Left renal cortex interstitium (tissue), 4 donors: ENCODE results near the gene CPLX4. TPM values are rescaled to one million over a fixed set of nuclear protein-coding genes. Genes with fewer than 3 reads are reported as not detected.
A peak's percentile ranks its signal among the peaks of the same experiment; 100 is the strongest.

Source experiments
- DNase-seq, 4 donors: peaks; one replicate each; pipeline ENCODE4 v3.0.0-alpha.2; 2013; ENCODE audit warnings: low read depth in 4 of 4, low spot score in 2 of 4, missing footprints in 1 of 4
- polyA plus RNA-seq, 4 donors: library from polyadenylated mRNA; unstranded; fragments of 120-200 nt; gene quantifications; one replicate each; pipeline ENCODE4 v1.2.1, GENCODE V29; 2013; ENCODE audit not compliant: insufficient read length in 4 of 4

The CPLX4 gene, protein sequence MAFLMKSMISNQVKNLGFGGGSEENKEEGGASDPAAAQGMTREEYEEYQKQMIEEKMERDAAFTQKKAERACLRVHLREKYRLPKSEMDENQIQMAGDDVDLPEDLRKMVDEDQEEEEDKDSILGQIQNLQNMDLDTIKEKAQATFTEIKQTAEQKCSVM
- polyA plus RNA-seq: under 1 TPM; 0.13 to 0.24 (median 0.17) TPM

DNA sequence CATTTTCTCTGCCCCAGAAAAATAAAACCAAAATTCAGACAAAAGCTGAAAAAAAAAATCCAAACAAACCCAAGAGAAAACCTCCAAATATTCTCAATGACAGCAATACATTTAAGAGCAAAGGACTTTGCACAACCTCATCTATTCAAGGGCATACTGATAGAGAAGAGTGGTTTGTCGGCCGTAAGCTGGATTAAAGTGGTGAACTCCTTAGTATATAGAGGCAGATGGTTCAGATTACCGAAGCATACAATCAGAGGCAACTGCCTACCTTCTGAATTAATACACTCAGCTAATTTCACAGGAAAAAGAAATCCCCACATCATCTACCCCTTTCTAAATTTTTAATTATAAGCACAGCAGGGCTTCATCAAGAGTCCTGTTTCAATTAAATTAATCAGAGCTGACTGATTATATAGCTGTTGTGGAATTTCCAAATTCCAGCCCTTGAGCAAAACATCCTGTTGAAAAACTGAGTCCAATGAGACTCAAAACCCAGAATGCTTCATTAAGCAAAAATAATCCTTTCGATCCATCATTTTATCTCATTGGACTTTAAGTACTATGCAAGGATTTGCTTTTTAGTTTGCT is at the start of gene CPLX4:
TSS of gene CPLX4 (minus strand) at position 190 of the 591 bp plus-strand sequence. CDS start at position 3, 187 bp downstream.
- no peak for DNase-seq

DNA sequence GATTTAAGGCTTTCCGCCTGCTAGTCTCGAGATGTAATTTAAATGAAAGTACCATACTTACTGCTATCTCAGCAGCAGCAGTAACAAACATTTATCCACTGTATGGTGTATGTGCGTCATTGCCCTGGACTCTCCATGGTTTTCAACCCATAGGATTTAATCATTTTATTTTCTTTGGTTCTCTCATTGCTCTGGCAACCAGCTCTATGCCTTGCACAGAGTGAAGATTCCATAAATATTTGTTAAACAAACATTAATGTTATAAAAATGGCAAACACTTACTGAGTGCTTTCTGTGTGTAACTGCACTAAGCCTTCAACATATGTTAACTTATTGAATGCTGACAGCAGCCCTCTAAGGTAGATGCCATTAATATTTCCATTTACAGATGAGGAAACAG is 41.9 kb upstream of the CPLX4 start:
- DNase-seq: no peak

DNA sequence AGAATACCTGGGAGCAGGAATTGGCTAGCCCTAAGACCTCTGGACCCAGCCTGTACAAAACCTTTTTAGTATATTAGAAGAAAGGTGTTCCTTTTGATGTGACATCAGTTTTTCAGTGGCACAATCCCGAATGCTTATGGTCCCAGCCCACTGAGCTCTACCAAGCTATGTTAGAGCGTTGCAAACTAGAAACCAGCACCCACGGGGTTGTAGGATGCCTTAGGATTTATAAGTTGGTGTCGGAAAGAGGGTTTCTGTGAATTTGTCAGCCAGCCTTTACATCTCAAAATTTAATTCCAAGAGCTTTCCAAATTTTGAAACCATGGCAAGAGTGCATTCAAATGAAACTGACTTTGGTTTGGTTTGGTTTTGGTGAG is 41.1 kb upstream of the CPLX4 start:
- peak in 1 of 4 donors; percentile 17 for DNase-seq

DNA sequence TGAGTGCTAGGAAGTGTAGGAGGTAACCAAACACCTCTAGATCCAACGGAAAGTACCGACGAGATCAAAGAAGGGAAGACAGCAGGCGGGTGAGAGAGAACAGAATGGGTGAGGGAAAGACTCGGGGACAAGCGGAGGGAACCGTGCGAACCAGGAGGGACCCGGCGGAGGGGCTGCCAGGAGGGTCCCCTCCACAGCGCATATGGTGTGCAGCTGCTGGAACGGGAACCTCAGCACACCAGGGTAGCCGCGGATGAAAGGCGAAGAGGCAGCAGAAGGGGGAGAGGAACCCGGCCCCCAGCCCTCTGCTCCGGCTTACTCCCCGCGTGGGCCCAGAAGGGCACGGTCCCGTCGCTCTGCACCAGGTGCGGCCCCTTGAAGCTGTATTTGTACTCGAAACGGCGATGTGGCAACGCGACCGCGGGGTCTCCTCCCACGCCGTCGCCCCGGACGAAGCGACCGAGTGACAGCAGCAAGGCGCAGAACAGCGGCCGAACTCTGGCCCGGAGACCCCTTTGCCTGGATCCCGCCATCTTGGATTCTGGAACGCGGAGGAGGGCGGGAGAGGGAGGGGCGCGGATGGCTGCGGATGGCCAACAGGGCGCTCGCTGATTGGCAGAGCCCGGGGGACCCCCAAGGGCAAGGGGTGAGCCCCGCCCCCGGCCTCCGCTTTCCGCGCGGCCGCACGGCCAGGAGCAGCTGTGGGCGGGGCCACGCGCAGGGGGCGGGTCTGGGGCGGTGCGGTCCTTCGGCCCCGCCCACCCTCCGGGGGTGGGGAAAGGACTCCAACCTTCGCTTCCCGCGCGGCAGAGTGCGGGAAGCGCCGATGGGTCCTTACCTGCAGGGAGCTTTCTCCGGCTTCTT is 40.5 kb upstream of the CPLX4 start, which contains the start of gene LMAN1:
TSS of gene LMAN1 (minus strand) at position 554 of the 864 bp plus-strand sequence. CDS start at position 533, 21 bp downstream.
- DNase-seq: peak; percentile 70 to 89 (median 86)

DNA sequence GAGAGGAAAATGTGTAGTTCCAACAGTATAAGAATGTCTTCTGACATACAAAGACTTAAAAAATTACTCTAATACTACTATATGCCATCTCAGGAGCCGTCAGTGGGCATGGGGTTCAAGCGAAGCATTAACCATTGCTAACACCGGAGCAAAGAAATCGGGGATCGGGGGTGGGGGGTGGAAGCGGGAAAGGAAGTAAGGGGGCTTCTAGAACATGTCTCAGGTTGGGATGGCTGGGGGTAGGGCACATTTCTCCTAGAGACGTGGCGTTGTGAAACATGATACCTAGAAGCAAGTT is 39.9 kb upstream of the CPLX4 start:
- peak in 1 of 4 donors; percentile 69 for DNase-seq

DNA sequence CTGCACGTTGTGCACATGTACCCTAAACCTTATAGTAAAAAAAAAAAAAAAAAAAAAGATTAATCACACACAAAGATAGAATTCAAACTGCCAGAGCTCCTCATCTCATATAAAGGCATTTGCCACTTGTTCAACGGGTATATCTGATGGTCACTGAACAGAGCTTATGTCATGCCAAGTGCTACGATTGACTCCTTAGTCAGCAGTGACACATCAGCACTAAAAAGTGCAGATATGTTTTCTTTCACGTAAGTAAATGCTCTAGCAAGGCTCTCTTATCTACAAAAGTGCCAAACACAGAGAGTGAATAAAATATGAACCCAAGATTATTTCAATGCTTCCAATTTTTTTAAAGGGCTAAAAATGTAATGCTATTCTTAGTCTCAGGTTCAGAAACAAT is 39.5 kb upstream of the CPLX4 start:
- peak in 1 of 4 donors; percentile 19 for DNase-seq

DNA sequence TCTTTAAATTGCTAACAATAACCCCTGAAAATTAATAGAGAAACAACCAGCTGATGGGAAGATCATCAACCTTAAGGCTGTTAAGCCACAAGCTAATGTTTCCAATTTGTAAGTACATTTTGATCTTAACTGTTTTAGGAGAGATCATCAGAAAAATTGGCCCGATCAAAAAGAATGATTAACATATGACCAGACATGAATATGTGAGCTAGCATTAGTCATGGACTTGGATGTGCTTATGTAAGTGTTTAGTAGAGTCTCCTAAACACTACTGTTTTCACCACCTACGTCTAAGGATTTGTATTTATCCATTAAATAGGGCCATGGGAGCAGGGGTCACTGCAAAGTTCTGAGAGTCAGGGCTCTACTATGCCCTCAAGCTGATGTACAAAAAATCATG is 36.3 kb upstream of the CPLX4 start:
- no peak for DNase-seq

DNA sequence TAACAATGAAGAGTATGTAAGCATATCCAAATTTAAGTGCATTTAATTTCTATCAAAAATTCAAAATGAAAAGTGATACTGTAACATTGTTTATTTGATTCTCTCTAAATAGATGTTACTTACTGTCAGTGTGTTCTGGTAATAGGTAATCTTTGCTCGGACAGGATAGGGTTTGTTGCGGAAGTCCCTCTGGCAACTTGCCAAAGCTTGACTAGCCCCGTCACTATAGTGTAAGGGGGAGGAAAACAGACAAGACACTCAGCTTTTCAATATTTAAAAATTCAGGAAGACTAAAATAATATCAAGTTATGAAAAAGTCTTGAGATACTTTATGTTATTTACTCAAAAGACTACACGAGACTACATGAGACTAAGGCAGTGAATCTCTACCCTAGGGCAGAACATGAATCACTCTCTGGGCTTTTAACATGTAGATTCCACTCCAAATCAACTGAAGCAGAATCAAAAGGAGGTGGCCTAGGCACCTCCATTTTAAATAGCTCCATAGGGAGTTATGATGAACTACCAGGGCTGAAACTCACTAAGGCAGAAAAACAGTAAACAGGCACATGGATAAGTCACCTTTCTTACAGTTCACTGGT is 34.7 kb upstream of the CPLX4 start:
- no peak for DNase-seq

DNA sequence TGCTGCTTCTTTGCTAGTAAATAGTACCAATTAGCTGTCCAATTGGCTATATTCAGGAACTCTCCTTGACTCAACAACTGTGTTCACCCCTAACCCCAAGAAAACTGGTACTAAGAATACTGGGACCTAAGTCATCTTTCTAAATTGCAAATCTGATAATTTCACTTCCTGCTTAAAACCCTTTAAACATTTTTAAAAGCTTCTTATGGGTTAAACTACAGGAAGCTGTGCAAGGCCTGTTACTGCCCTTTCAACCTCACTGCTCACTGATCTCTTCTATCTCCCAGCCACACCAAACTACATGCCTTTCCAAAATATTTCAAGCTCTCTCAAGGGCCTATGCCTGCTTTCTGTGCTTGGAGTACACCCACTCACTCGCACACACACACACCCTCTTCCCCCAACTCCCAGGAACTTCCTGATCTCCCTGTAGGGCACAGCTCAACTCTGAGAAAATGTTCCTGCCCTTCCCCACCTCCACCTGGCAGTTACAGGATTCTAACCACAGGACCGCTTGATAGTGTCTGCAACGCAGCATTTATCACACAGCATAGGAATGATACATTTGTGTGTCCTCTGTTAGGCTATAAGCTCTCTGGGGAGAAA is 33.9 kb upstream of the CPLX4 start:
- no peak for DNase-seq

DNA sequence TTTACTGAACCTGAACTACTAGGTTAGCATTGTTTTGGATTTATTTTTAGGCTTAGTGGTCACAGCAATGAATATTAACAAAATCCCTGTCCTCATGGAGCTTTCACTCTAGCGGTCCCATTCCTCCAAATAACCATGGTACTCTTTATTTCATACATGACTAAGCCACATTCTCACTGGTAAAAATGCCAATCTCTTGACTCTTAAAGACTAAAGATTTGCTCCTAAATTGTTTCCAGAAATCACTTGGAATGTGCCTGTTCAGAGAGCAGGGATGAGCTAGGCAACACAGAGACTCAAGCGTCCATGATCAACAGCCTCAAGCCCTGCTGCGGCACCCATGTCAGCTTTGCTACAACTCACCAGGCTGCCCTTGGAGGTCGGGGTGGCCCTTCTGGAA is 27.1 kb upstream of the CPLX4 start:
- no peak for DNase-seq

DNA sequence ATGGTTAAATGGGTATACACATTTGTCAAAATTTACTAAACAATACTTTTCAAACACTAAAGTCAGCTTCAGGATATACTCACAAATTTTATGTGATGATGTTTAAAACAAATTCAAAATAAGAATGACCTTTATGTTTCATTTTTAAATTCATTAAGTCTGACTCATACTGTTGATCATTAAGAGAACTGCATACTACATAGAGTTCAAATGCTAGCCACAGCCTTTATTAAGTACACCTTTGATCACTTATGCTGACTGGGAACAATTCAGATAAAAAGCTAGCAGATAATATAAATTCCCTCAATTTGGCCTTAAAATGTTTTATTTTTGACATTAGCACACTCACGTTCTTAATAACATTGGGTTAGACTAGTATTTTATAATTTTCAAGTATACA is 26.5 kb upstream of the CPLX4 start:
- DNase-seq: no peak

DNA sequence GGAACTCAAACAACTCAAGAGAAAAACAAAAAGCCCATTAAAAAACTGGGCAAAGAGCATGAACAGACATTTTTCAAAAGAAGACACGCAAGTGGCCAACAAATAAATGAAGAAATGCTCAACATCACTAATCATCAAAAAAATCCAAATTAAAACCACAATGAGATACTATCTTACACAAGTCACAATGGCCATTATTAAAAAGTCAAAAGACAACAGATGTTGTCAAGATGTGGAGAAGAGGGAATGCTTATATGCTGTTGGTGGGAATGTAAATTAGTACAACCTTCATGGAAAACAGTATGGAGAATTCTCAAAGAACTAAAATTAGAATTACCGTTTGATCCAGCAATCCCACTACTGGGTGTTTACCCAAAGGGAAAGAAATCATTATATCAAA is 25.5 kb upstream of the CPLX4 start:
- DNase-seq: no peak

DNA sequence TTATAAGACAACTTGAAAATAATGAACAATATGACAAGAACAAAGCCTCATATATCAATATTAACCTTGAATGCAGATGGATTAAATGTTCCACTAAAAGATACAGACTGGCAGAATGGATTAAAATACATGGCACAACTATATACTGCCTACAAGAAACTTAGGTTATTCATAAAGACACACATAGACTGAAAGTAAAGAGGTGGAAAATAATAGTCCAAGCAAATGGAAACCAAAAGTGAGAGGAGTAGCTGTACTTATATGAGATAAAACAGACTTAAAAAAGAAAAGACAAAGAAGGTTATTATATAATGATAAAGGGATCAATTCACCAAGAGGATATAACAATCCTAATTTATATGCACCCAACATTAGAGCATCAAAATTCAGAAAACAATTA is 22.4 kb upstream of the CPLX4 start:
- no peak for DNase-seq

DNA sequence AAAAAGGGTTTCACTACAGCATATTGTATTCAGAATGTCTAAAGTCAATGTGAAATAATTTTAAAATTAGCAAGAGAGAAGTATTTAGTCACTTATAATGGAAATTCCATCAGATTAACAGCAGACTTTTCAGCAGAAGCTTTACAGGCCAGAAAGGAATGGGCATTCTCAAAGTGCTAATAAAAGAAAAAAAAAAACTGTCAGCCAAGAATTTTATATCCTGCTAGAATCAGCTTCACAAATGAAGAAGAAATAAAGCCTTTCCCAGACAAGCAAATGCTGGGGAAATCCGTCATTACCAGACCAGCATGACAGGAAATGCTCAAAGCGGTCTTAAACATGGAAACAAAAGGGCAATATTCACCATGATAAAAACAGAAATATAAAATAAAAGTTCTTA is 21.9 kb upstream of the CPLX4 start:
- no peak for DNase-seq

DNA sequence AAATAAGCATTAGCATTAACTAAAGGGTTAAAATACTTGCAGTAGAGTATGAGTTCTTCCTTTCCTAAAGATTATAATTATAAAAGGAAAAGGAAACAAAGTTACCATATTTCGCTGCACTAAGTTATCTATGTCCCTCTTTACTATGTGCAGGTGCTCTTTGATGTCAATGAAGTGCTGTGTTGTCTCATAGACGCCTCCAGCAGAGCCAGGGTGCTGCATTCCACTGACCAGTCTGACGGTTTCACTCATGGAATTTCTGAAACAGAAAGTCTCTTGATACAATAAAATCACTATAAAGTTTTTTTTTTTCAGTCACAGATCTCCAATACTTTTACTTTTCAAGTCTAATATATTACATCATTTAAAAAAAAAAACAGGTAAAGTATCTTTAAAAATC is 14.5 kb upstream of the CPLX4 start:
- no peak for DNase-seq

DNA sequence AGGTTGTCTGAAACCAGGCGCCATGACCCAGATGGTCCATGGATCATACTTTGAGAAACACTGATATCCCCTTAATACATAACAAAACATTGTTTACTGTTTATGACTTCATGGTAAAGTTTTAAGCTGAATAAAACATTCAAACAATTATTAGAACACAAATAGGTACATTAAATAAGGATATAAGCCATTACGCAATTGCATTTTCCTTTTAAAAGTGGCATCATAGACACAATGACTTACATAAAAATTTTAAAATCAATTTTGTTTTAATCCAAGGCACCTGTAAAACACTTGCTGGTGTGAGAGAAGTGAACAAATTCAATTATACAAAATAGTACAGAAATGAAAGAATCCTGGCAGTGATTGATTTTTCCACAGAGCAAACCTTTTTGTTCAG is 10.2 kb upstream of the CPLX4 start:
- DNase-seq: no peak

DNA sequence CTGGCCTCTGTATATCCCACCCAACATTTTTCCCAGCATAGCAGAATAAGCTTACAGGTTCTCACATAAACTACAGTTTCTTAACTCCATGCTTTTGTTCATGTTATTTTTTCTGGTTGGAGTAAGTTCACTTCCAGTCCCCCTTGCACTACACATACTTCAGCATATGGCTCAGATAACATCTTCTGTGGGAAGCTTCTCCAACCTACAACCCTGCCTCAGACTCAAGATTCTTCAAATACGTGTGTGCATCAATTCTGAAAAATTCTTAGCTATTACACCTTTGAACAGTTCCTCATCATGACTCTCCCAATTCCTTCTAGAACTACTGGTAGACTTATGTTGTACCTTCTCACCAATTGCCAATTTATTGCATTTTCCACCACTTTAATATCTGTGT is 7.5 kb upstream of the CPLX4 start:
- DNase-seq: no peak

DNA sequence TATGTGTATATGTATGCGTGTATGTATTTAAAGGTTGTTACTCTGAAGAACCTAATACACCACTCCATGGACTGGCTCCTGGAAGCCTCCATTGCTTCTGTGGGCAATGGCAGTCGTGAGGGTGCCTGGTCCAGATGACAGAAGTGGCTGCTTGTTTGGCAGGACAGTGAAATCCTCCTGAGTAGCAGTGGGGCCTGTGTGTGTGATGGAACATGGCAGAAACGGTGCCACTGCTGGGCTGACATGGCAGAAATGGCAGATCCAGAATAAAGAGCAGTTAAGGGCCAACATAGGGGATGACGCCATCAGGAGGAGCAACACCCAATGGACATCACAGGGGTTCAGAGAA is 6.1 kb upstream of the CPLX4 start:
- no peak for DNase-seq

DNA sequence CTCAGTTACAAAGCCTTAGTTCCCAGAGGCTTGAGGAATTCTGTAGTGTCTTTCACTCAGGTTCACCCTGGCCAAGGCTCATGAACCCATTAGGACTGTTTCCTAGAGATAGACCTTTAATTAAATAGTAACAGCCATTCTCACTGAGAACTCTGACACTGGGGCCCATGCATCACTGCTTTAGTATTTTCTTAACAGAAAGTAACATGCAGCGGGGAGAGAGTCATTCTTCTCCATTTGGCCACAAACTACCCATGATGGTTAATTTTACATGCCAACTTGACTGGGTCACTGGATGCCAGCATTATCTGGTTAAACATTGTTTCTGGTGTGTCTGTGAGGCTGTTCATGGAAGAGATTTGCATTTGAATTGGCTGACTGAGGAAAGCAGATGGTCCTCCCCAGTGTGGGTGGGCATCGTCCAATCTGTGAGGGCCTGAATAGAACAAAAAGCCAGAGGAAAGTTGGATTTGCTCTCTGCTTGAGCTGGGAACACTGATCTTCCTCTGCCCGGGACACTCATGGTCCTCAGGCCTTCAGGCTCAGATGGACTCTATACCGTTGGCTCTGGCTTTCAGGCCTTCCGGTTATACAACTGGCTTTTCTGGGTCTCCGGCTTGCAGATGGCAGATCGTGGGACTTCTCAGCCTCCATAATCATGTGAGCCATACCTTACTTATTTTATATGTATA is 5.6 kb upstream of the CPLX4 start:
- DNase-seq: no peak

DNA sequence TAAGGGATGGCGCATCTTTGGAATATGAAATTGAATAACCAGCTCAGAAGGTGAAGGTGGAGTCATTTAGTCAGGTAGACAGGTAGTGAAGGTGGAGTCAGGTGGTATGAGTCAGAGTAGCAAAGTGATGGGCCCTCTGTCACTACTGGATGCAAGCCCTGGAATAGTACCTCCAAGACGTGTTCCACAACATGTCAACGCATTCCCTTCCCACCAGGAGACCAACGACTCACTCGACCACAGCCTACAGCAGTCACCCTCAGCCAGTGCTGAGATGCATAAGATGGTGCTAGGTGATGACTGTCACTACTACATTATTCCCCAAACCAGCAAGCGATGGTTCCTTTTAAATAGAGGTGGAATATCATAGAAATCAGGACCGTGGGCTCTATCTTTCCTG is 6.8 kb downstream of the CPLX4 start:
- DNase-seq: no peak

DNA sequence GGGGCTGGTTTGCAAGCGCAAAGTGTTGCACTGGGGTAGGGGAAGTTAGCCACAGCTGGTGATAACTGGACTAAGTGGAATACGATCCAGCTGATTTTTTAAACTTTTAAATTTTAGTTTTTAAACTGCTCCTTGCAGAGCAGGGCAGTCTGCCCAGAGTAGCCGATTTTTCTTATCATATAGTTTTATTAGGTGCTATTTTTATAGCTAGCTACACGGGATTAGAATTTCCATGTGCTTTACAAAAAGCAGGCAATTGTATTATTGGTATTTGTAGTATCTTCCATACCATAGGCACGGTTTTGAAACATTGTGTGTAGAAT is 9.6 kb downstream of the CPLX4 start:
- no peak for DNase-seq
